NCI-H524 treated with DMSO at 0.1 percent for 48 hours (cell line): ENCODE data around the gene FEV.
"Not testable (repeated sequence)": the region's sequence is repeated elsewhere in the genome, so short reads cannot be mapped to it uniquely, and the experiment has no call there.

Experiments
- DNase-seq: peaks from one replicate; lab custom pipeline; 2025; lab: John Stamatoyannopoulos, UW

Gene FEV

DNA sequence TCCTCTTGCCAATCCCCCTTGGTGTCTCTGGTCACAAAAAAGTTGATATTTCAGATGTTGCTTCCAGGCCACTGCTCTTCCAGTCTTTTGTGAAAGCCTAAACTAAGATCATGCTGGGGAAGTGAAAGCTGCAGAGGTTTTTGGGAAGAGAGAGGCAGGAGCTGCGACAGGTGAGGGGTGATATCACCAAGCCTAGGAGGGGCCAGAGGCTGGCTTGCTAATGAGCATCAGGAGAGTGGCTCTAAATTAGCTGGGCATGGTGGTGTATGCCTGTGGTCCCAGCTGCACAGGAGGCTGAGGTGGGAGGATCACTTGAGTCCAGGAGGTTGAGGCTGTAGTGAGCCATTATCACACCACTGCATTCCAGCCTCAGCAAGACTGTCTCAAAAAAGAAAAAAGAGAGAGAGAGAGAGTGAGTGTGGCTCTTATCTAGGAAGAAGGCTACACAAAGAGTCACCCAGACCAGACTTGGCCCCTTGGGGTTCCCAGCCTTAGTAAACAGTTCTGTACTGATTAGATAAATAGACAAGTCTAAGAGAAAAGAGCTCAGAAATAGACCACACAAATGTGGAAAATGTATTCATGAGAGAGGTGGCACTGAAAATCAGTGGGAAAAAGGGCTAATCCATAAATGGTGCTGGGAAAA is 40.1 kb downstream of the FEV start:
- DNase-seq, result no peak

DNA sequence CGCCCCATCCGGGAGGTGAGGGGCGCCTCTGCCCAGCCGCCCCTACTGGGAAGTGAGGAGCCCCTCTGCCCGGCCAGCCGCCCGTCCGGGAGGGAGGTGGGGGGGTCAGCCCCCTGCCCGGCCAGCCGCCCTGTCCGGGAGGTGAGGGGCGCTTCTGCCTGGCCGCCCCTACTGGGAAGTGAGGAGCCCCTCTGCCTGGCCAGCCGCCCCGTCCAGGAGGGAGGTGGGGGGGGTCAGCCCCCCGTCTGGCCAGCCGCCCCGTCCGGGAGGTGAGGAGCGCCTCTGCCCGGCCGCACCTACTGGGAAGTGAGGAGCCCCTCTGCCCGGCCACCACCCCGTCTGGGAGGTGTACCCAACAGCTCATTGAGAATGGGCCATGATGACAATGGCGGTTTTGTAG is 53.2 kb downstream of the FEV start:
- not testable (repeated sequence) for DNase-seq
